NK-92 treated with Interleukin-12 subunit alpha and Interleukin-12 subunit beta, amount 100 ng/mL, for 24 hours (cell line): ENCODE data around the gene ITPKB.

ENCODE experiments used
- DNase-seq: peaks from one replicate; lab custom pipeline; 2025; lab: John Stamatoyannopoulos, UW

The ITPKB gene

DNA sequence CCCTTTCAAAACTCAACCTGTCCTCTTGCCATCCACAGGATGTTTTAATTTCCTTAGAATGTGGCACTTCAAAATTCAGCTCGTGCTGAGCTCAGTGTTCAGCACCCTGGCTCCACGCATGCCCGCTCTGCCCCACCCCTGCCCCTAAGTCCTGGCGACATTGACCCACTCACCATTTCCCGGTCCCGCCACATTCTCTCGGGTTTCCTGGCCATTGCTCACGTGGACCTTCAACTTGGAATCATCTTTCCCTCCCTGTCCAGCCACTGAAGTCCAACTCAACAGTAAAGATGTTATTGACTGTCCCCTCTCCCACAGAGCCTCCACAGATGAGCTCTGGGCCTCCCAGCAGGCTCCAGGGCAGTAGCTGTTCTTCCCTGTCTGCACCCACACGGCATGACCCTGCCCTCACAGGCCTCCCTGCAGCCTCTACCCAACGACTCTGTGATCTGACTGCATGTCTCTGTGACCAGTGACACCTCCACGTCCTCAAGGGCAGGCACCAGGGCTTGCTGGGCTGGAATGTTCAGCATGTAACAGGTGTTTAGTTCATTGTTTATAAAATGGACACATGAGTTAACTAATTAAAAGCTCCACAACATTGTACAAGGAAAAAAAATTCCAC lies 53.8 kb downstream of the ITPKB start:
- no peak for DNase-seq

DNA sequence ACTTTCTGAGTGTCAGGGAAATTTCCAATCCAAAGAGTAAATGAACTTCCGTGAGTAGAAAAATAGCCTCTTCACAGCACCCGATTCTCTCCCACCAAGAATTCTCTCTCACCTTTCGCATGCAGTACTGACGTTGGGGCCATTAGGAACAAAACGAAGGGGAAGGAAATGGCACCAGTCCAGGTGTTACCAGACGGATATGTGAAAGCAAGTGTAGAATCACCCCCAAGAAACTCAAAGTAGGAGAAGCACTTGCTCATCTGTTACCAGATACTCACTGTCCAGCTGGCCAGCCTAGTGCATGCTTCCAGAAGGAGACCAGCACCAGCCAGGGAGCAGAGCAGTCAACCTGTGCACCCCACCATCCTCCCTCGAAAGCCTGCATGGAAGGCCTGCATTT lies 55.1 kb downstream of the ITPKB start:
- DNase-seq: no peak

DNA sequence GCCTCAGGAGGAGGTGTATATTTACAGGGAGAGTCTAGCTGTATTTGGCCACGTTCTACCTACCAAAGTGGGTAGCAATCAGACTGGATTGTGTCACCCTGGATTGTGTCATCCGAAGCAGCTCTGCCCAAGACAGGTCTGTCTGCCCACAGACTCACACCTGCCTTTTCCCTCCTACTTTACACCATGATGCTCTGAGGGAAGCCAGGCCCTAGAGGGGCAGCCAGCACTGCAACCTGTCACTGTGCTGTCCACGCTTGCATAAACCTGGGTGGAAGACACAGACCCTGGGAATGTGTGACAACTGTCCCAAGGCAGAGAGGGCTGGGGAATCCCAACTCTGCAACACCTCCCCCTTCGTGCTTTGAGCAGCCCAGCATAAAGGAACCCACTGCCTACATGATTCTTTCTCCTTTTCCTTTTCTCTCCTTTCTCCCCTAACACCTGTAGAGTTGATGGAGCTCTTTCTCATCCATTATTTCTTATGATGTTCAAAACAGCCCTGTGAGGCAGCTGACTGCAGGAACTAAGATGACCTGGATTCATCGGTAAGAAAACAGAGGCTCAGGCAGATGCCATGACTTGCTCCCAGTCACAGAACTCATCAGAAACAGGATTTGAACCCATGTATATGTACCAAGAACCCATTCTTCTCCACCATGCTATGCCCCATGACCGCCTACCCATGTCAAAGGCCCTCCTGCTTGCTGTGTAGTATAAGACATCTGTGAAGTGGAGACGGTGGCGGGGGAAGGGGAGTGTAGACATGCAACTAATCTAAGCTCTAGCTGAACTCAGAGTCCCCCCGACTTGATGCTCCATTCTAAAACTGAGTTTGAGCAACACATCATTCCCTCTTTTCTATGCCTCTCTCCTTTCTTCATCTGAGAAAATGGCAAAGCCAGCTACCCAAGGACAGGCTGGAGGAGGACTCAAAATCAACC lies 55.9 kb downstream of the ITPKB start:
- DNase-seq: no peak

GRCh38 chr1:226681652-226682493 lies 57.2 kb downstream of the ITPKB start:
- no peak for DNase-seq

- no peak for DNase-seq
Measured at GRCh38 chr1:226680653-226681052, 58.4 kb downstream of the ITPKB start.

DNA sequence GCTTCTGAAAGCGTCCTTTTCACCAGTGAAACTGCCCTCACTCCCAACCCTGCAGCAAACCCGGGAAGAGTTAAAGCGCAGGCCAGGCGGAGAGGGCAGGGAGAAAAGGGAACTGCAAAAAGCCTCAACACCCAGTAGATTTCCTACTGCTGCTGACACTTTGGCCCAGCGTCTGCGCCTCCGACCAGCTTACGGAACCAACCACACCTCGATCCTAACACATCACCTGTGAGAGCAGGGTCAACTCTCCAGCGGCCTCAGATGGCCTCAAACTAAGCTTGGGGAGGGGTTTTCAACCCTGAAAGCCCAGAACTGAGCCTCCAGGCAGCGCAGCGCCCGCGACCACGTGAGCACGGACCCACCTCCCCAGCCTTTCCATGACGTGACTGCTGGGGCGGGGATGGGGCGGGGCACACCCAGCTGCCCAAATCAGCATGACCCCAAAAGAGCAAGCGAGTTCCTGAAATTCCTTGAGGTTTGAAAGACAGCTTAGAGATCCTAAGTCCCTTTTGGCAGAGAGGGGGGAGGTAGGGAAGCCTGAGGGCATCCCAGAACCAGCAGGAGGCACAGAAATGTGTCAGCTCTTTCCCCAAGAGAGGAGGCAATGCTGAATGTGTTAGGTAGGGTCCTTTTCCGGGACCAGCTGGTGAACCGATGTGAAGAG lies 59.1 kb downstream of the ITPKB start:
- DNase-seq: no peak

- no peak for DNase-seq
Measured at GRCh38 chr1:226679262-226679661, 59.8 kb downstream of the ITPKB start.

DNA sequence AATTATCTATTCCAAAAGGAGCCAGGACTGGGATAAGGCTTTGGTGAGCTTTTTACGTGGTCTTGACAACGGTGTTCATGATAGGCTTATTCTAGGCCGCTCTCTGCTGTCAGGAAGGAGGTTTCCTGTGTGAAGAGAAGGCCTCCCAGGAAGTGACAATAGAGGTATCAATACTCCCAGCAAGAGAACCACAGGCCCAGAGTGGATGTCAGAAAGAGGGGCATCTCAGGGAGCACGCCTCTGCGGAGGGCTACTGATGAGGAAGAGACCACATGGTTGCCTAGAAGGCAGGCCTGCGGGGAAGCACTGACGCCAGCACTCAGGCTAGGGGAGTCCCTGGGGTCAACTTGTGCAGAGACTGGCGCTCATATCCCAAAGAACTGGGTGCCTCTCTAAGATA lies 60.4 kb downstream of the ITPKB start:
- no peak for DNase-seq

DNA sequence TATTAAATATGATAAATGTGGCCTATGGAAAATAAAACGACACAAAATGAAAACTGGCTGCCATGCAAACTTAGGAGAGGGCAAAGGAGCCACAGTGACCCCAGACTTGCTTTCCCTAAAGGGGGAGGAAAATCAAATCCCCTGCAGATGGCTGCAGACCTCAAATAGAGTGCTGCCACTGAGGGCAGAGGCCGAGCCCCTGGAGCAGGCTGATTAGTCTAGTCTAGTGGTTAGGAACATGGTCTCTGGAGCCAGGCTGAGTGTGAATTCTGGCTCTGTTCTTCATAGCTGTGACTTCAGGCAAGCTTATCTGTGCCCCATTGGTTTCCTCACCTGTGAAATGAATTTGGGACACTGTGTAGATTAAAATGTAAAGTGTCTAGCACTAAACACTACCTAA lies 60.8 kb downstream of the ITPKB start:
- DNase-seq: no peak

DNA sequence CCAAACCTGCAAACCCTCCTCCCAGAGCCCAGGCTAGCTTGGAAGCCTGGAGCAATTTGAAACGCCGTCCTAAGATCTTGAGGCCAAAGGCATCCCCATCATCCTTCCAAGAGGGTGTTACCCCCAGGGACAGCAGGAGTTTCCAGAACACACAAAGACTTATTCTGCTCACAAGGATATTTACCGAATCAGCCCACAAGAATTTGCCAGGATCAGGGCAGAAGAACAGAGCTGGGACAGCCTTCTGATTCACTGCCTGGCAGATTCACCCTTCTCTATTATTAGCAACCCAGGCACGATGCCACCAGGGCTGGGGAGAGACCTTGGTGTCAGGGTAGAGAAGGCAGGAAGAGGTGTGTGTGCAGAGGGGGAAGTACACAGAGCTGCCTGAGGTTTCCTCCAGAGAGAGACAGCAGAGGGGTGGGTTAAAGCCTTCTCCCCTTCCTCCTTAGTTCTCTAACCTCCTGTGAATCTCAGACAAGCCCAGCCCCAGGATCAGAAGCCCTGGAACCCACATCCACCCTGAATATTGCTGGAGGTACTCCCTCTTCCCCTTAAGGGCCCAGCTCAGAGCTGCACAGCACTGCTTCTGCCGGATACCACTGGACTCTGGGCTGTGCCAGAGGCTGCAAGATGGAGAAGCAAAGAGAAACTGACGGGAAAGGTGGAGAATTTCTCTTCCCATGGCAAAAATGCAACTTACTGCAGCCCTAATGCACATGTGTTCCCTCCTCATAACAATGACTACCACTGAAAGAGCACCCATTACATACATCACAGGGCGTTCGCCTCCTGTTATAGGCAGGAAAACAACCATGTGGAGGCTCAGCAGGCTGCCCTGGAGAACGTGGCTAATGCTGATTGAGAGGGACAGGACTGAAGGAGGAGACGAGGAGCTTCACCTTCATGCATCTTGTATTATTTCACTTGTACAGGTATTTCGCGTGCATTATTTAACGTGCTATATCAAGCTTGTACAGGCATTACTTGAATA lies 61.8 kb downstream of the ITPKB start:
- DNase-seq: peak; percentile 45

GRCh38 chr1:226676381-226676780 lies 62.7 kb downstream of the ITPKB start:
- DNase-seq: no peak

- no peak for DNase-seq
Measured at GRCh38 chr1:226675715-226676357, 63.2 kb downstream of the ITPKB start.

GRCh38 chr1:226674892-226675714 lies 64.0 kb downstream of the ITPKB start:
- peak; percentile 77 for DNase-seq

GRCh38 chr1:226672339-226672762 lies 66.7 kb downstream of the ITPKB start:
- no peak for DNase-seq

DNA sequence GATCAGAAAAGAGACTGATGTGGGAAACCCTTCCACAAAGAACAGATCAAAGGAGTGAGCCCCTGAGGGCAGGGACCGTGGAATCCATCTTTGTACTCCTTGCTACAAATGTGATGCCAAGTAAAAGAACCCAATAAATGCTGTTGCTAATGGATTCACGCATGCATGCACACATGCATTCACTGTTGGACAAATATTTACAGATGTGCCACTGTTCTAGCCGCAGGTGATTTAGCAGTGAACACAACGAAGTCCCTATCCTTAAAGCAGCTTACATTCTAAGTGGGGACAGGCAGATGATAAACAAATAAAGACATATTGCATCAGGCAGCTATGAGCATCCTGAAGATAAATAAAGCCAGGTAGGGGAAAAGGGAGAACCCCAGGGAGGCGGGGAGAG lies 67.8 kb downstream of the ITPKB start:
- DNase-seq: no peak

DNA sequence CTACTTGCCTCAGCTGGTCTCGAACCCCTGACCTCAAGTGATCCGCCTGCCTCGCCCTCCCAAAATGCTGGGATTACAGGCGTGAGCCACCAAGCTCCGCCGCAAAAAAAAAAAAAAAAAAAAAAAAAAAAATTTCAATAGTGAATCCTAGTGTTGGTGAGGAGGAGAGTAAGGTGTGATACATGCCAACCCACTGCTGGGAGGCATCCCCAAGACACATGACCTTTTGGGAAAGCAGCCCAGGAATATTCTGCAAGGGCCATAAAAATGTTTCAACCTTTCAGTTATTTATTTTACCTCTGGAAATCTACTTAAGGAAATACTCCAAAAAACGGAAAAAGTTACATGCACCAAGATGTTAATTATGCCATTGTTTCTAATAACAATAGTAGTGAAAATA lies 69.0 kb downstream of the ITPKB start:
- no peak for DNase-seq

DNA sequence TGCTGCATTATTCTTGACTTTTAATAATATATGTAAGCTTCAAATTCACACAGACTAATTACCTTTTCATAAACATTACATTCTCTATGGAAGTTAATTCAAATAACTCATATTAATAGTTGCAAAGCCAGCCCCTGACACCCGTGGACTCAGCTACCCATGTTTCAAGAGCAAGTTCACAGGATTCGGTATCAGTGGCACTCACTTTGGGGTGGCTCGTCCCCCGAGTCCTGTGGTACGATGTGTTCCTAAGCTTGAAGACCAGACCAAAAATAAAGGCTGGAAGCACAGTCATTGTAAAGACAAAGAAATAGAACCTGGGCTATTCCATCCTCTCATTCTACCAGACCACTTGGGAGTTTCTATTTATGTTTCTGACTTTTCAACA lies 70.9 kb downstream of the ITPKB start:
- no peak for DNase-seq

DNA sequence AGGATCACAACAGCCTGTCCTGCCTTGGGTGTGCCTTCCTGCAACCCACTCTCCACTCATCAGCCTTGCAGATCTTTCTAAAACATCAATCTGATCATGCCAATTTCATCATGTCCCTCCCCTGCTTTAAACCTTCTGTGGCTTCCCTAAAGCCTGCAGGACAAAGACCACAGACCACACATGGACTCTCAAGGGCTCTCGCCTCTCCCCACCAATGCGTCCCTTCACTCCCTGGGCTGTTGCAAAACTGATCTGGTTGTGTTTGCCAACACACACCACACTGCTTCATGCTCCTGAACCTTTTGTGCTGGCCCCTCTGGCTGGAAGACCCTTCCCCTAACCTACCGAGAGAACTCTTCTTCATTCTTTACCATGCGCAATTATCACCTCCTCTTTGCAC lies 72.4 kb downstream of the ITPKB start:
- DNase-seq: no peak

DNA sequence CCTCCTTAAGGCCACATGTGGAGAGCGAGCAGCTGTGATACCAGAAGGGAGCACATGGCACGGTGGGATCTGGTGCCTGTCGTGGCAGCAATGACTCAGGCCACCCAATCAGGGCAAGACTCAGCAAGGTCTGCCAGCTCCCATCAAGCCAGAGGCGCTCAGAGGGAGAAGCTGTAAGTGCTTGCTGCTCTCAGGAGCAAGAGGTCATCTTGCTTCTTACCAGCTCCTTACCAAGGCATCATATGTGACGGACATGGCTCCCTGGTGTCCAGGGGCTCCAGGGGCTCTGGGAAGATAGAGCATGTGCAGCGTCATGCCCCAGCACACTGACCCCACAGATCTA lies 72.9 kb downstream of the ITPKB start:
- no peak for DNase-seq
